DND-41 (cell line): Measurements from ENCODE around the gene DLGAP5.

Source experiments
- CTCF ChIP-seq: IDR thresholded peaks from 2 replicates; pipeline ENCODE4 v1.5.1; 2012; ENCODE audit warnings: borderline replicate concordance, low read length, moderate library complexity, mild to moderate bottlenecking; ENCODE audit not compliant: poor library complexity, severe bottlenecking; ENCODE audit errors: extremely low read depth
- EZH2 ChIP-seq: IDR thresholded peaks from 3 replicates; pipeline ENCODE4 v1.6.1; 2012; ENCODE audit warnings: borderline replicate concordance, low read depth, mild to moderate bottlenecking, moderate library complexity, low read length, inconsistent platforms; ENCODE audit not compliant: severe bottlenecking

DNA sequence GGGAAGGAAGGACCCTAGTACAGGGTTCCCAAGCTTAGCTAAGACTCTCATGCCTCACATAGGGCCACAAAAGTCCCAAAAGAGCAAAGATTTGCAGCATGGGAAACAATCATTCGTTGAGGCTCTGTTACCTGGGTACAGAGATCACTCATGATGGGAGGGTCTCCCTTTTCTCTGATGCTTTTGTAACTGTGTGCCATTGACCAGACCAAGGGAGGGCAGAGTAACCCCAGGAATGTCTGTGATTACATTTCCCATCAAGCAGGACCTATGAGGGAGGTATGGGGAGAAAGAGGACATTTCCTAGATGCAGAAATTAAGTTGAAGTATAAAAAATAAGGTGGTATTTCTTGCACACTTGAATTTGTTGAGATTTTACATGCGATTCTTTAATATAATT, 16.4 kb upstream of the DLGAP5 start:
- TF ChIP-seq CTCF (no peak), EZH2 (no peak)
